ENCODE measurements around the gene HDAC1.
"Not testable (repeated sequence)": the region's sequence is repeated elsewhere in the genome, so short reads cannot be mapped to it uniquely, and the experiment has no call there.

Gene HDAC1

GRCh38 chr1:32350785-32351398 lies 59.0 kb downstream of the HDAC1 start:
- no peak for DNase-seq

DNA sequence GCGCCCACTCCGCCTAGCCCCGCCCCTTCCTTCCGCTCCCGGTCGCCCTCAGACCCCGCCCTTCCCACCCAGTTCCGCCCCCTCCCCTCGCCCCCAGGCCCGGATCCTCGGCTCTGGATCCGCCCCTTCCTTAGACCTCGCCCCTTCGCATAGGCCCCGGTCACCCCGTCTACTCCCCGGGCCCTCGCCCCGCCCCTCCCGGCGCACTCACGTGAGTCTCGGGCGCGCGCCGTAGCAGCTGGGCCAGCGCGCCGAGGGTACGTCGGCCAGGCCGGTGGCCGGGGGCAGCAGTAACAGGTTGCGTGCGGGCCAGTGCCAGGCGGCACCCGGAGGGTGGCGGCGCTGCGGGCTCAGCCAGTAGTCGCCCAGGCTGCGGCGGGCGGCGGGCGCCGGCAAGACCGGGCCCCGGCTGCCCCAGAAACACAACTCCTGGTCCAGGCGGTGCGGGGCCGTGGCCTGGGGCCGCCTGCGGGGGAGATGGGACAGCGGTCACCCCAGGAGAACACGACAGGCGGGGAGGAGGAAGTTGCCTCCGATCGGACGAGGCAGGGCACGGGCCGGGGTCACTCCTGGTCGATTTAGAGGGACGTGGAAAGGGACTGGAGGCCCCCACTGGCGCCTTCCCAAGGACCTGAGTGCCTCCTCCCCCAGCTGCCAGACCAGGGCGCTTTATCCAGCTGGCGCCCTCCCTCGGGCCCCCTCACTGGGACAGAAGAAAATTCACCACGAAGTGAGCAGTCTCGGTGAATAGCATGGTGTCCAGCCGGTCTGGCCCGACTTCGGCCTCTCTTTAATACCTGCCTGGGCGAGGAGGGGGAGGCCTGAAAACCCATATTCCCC lies 59.7 kb downstream of the HDAC1 start:
- DNase-seq: peak; percentile 86

GRCh38 chr1:32352239-32352745 lies 60.4 kb downstream of the HDAC1 start:
- DNase-seq: no peak

DNA sequence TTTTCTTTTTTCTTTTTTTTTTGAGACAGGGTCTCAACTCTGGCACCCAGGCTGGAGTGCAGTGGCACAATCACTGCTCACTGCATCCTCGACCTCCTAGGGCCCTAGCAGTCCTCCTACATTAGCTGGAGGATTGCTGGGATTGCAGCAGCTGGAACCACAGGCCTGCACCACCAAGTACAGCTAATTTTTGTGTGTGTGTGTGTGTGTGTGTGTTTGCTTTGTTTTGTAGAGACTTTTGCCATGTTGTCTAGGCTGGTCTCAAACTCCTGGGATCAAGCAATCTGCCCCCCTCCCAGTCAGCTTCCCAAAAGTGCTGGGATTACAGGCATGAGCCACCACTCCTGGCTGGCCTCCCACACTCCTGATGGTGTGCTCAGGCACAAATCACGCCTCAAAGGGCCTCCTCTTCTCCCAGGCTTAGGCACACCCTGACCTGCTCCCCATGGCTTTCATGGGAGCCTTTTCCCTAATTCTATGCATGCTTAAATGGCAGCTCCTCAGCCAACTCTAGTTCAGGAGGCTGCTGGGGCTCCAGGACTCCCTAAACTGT lies 61.0 kb downstream of the HDAC1 start:
- no peak for DNase-seq

GRCh38 chr1:32353431-32353830 lies 61.5 kb downstream of the HDAC1 start:
- no peak for DNase-seq

DNA sequence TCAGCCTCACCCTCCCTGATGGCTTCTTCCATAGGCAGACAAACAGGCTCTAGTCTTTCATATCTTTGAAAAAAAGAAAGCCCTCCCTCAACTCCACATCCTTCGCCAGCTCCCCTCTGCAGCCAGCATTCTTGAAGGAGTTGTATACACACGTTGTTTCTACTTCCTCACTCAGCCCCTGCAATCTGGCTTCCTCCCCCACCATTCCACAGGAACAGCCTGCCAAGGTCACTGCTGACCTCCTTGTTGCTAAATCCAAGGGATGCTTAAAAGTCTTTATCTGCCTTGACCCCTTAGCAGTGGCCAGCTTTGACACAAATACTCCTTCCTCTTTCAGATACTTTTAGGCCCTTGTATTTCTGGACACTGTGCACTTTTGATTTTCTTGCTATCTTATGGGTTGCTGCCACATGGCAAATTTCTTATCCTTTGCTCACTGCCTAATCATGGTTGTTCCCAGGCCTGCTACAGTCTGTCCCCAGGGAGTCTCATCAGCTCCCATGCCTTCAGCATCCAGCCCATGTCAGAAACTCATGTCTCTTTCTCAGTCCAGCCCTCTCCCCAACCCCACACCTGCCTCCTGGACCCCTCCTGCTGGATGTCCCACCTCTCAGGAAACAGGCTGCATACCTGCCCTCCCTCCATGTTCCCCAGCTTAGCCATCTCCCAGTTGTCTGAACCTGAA lies 62.1 kb downstream of the HDAC1 start:
- no peak for DNase-seq

- DNase-seq: not testable (repeated sequence)
Observed at GRCh38 chr1:32355778-32356177, 63.9 kb downstream of the HDAC1 start.

- DNase-seq: no peak
Observed at GRCh38 chr1:32356478-32356877, 64.6 kb downstream of the HDAC1 start.

DNA sequence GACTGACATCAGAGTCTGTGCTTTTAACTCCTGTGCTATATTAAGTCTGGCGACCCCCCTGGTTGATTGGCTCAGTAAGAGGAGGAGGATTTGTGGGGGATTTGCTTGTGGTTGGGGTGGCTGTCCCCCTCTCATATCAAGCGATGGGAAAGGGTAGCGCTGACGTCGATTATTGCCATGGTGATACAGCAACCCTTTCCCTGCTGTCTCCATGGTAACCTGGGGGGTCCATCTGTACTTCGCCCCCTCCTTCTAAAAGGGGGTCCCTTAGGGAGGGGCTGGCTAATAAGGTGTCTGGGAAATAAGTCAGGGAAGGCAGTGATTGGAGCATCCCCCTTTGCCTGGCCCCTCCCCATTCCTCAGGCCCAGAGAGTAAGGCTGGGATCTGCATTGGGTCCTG lies 65.7 kb downstream of the HDAC1 start:
- no peak for DNase-seq

GRCh38 chr1:32358435-32358834 lies 66.6 kb downstream of the HDAC1 start:
- no peak for DNase-seq

DNA sequence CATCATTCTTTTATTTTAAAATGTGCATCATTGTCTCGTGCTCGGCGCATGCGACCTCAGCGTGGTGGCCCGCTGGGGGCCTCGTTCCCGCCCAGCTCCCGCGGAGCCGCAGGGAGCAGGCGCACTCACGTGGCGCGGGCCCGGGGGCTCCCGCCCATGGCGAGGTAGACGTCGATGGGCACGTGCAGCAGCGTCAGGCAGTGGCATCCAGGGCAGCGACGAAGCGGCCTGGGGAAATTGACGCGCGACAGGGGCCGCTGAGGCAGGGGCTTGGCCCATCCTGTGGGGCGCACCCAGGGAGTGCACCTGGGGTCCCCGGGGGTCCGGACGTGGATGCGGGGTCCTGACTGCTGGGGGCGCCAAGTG lies 69.4 kb downstream of the HDAC1 start:
- DNase-seq: no peak

DNA sequence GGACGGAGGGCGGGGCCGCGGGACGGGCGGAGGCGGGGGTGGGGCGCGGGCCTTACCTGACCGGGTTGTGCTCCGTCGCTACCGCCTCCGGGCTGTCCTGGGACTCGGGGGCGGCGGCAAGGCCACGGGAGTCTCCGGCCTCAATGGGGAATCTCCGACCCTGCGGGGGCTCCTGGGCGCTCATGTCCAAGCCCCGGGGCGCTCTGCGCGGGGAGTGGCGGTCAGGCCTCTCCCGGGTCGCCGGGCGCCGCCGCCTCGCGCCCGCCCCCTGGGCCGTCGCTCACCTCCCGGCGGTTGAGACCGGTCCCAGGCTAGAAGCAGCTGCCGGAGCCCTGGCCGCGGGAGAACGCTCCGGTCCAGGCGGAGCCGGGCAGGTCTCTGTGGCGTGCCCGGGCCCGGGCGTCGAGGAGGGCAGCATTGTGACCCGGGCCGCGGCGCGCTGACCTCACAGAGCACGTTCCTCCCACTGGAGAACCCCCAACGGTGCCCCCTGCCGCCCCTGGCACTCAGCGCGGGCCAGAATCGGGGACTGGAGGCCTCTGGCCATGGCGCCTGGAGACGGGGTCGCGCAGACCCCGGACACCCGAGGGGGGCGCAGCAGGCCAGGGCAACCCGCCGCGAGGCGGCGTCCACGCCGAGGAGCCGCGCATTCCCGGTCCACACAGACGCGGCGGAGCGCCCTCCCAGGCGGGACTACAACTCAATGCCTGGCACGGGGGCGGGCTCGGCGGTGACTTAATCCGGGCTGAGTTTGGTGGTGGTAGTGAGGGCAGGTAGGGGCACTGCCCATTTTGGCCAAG lies 70.0 kb downstream of the HDAC1 start:
- no peak for DNase-seq

- DNase-seq: no peak
Observed at GRCh38 chr1:32362474-32363313, 70.8 kb downstream of the HDAC1 start, which contains the start of the genes FAM229A and TSSK3. FAM229A (minus strand) TSS chr1:32362485; CDS start chr1:32362091, 394 bp downstream. TSSK3 (plus strand) TSS chr1:32362539; CDS start chr1:32362702, 163 bp downstream.

DNA sequence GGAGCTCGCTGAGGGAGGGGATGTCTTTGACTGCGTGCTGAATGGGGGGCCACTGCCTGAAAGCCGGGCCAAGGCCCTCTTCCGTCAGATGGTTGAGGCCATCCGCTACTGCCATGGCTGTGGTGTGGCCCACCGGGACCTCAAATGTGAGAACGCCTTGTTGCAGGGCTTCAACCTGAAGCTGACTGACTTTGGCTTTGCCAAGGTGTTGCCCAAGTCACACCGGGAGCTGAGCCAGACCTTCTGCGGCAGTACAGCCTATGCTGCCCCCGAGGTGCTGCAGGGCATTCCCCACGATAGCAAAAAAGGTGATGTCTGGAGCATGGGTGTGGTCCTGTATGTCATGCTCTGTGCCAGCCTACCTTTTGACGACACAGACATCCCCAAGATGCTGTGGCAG lies 71.8 kb downstream of the HDAC1 start:
- no peak for DNase-seq

DNA sequence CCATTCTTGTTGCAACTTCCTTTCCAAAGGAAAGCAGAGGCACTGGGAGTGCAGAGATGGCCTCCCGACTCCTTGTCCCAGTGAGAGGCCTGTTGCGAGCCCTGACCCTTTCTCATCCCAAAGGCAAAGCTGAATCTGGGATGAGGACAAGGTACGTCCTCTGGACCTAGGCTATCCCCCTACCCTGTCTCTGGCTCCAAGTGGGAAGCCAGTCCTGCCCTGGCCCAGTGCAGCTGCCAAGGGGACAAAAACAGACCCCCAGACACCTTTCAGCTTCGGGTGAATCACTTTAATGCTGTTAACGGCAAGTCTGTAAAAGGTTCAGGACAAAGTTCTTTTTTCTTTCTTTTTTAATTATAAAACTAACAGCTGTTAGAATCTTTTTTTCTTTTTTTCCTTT lies 73.0 kb downstream of the HDAC1 start:
- no peak for DNase-seq

- no peak for DNase-seq
Observed at GRCh38 chr1:32365445-32365844, 73.6 kb downstream of the HDAC1 start.

- no peak for DNase-seq
Observed at GRCh38 chr1:32367912-32368635, 76.2 kb downstream of the HDAC1 start.

GRCh38 chr1:32372149-32372756 lies 80.4 kb downstream of the HDAC1 start:
- peak; percentile 22 for DNase-seq

- DNase-seq: no peak
Observed at GRCh38 chr1:32373996-32374592, 82.2 kb downstream of the HDAC1 start.

GRCh38 chr1:32376199-32376598 lies 84.3 kb downstream of the HDAC1 start:
- DNase-seq: no peak
